Adipocyte (in vitro differentiated cells): ENCODE measurements around the gene CLNK.

Experiments used
- DNase-seq: peaks from one replicate; pipeline ENCODE4 v3.0.0-alpha.2; 2015; ENCODE audit warnings: low read depth
- H3K27me3 ChIP-seq: replicated peaks from 2 replicates; pipeline ENCODE4 v1.7.0; 2013; ENCODE audit warnings: mild to moderate bottlenecking, low read length, moderate library complexity; ENCODE audit not compliant: control insufficient read depth, insufficient read depth
- H3K36me3 ChIP-seq: 2 replicates; pipeline ENCODE4 v1.7.0; 2013; ENCODE audit warnings: low read length, mild to moderate bottlenecking, moderate library complexity; ENCODE audit not compliant: control insufficient read depth, insufficient read depth, severe bottlenecking
- H3K4me1 ChIP-seq: 2 replicates; pipeline ENCODE4 v1.7.0; 2013; ENCODE audit warnings: mild to moderate bottlenecking, low read length, moderate library complexity; ENCODE audit not compliant: control insufficient read depth, insufficient read depth
- H3K4me3 ChIP-seq: 2 replicates; pipeline ENCODE4 v1.7.0; 2013; ENCODE audit warnings: mild to moderate bottlenecking, low read length, moderate library complexity
- H3K9ac ChIP-seq: 2 replicates; pipeline ENCODE4 v1.7.0; 2013; ENCODE audit warnings: mild to moderate bottlenecking, low read length, moderate library complexity
- H3K9me3 ChIP-seq: 2 replicates; pipeline ENCODE4 v1.7.0; 2013; ENCODE audit warnings: mild to moderate bottlenecking, low read length, moderate library complexity; ENCODE audit not compliant: control insufficient read depth

CLNK gene

GRCh38 chr4:10532155-10532554 is 152.4 kb downstream of the CLNK start:
- Histone ChIP-seq H3K9ac (no peak overlapping the region), H3K9me3 (no peaks in the 10 kb centered on the region), H3K4me1 (peaks cover 21% of the 10 kb centered on the region), H3K36me3 (no peaks in the 10 kb centered on the region), H3K27me3 (no peaks in the 10 kb centered on the region), H3K4me3 (no peak overlapping the region)
- no peak for DNase-seq

GRCh38 chr4:10530137-10530786 is 154.3 kb downstream of the CLNK start:
- no peak overlapping the region for H3K9ac ChIP-seq
- peaks cover 21% of the 10 kb centered on the region for H3K4me1 ChIP-seq
- no peak overlapping the region for H3K4me3 ChIP-seq
- no peak for DNase-seq
- no peaks in the 10 kb centered on the region for H3K27me3 ChIP-seq
- H3K36me3 ChIP-seq: no peaks in the 10 kb centered on the region
- no peaks in the 10 kb centered on the region for H3K9me3 ChIP-seq

- Histone ChIP-seq H3K27me3 (no peaks in the 10 kb centered on the region), H3K9me3 (no peaks in the 10 kb centered on the region), H3K4me1 (peaks cover 21% of the 10 kb centered on the region), H3K4me3 (no peak overlapping the region), H3K36me3 (no peaks in the 10 kb centered on the region), H3K9ac (no peak overlapping the region)
- DNase-seq: peak; percentile 2
These were observed 155.1 kb downstream of the CLNK start for GRCh38 chr4:10529291-10530136.

DNA sequence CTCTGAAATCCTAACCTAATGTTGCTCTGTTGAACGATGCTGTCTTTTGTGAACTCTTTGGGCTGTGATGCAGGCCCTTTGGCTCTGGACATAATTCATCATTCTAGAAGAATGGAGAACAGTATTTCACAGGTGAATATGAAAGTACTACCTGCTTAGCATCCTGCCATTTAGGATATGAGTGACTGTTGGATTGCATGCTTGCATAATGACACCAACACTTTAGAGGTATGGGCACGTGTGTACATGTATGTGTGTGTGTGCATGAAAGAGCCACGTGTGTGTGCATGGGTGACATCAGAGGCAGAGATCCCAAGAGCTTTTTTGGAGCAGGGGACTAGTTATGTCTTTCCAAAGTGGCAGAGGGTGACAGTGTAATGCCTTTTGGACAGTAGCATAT is 157.1 kb downstream of the CLNK start:
- Histone ChIP-seq H3K4me1 (peaks cover 21% of the 10 kb centered on the region), H3K9ac (no peak overlapping the region), H3K4me3 (no peak overlapping the region), H3K36me3 (no peaks in the 10 kb centered on the region), H3K9me3 (no peaks in the 10 kb centered on the region), H3K27me3 (no peaks in the 10 kb centered on the region)
- no peak for DNase-seq

DNA sequence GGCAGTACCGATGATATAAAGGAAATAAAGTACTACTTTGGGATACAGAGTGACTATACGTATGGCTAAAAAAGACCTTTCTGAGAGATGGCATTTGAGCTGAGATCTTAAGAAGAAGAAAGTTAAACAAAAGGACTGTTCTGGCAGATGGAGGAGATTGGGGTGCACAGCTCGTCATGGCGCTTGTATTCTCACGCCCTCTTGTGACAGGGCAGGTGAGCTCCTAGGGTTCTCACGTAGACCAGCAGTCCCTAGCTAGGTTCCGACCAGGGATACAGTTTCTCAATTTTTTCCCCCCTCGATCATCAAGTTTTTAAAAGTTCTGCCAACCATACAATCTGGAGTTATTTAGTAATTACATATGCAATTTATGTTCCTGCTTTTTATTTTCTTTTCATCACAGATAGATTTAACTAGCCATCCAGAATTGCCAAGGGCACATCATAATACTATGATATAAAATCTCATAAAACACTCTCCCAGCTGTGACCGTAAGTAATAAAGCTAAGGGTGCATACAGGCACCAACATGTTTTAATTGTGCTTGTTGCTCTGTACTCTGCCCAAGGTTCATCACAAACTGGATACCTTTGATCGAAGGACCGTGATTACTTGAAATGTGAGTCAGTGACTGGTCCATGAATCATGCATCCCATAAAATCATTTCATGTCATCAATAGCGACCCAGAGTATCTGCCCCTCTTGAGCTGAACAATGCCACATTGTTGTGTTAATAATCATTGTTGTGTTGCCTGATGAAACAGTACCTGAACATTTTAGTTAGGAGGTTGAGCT is 157.9 kb downstream of the CLNK start:
- no peak for DNase-seq
- Histone ChIP-seq H3K27me3 (no peaks in the 10 kb centered on the region), H3K4me1 (peaks cover 21% of the 10 kb centered on the region), H3K9ac (no peak overlapping the region), H3K9me3 (no peaks in the 10 kb centered on the region), H3K36me3 (no peaks in the 10 kb centered on the region), H3K4me3 (no peak overlapping the region)

GRCh38 chr4:10524196-10524833 is 160.3 kb downstream of the CLNK start:
- DNase-seq: no peak
- H3K9me3 ChIP-seq: no peaks in the 10 kb centered on the region
- H3K9ac ChIP-seq: no peak overlapping the region

GRCh38 chr4:10521424-10521823 is 163.1 kb downstream of the CLNK start:
- no peak for DNase-seq
- Histone ChIP-seq H3K9me3 (no peaks in the 10 kb centered on the region), H3K36me3 (no peaks in the 10 kb centered on the region), H3K27me3 (no peaks in the 10 kb centered on the region), H3K9ac (no peak overlapping the region), H3K4me1 (no peaks in the 10 kb centered on the region), H3K4me3 (no peak overlapping the region)

More at GRCh38 chr4:10524196-10524833, 160.3 kb downstream of the CLNK start:
- no peaks in the 10 kb centered on the region for H3K27me3 ChIP-seq
- H3K4me3 ChIP-seq: no peak overlapping the region
- H3K4me1 ChIP-seq: peaks cover 5% of the 10 kb centered on the region
- H3K36me3 ChIP-seq: no peaks in the 10 kb centered on the region

DNA sequence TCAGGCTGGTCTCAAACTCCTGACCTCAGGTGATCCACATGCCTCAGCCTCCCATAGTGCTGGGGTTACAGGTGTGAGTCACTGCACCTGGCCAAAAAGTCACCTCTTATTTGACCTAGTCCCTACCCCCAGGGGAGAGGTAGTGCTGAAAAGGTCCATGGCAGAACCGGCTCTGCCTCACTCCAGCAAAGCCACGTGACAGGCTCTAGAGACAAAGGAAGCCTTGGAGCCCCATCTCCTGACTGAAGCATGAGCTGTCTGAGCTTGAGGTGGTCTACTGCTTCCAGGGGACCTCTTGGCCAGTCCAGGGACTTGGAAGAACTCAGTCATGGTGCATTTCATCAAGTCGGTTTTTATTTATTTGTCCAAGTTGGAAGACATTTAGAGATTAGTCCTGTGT is 174.8 kb downstream of the CLNK start:
- Histone ChIP-seq H3K4me3 (no peak overlapping the region), H3K36me3 (no peaks in the 10 kb centered on the region), H3K27me3 (no peaks in the 10 kb centered on the region), H3K9ac (no peak overlapping the region), H3K4me1 (no peaks in the 10 kb centered on the region), H3K9me3 (no peaks in the 10 kb centered on the region)
- DNase-seq: no peak

- Histone ChIP-seq H3K27me3 (no peaks in the 10 kb centered on the region), H3K4me1 (no peaks in the 10 kb centered on the region), H3K36me3 (no peaks in the 10 kb centered on the region), H3K9me3 (no peaks in the 10 kb centered on the region), H3K4me3 (no peak overlapping the region), H3K9ac (no peak overlapping the region)
- DNase-seq: no peak
These were observed 178.5 kb downstream of the CLNK start for GRCh38 chr4:10506077-10506476.

DNA sequence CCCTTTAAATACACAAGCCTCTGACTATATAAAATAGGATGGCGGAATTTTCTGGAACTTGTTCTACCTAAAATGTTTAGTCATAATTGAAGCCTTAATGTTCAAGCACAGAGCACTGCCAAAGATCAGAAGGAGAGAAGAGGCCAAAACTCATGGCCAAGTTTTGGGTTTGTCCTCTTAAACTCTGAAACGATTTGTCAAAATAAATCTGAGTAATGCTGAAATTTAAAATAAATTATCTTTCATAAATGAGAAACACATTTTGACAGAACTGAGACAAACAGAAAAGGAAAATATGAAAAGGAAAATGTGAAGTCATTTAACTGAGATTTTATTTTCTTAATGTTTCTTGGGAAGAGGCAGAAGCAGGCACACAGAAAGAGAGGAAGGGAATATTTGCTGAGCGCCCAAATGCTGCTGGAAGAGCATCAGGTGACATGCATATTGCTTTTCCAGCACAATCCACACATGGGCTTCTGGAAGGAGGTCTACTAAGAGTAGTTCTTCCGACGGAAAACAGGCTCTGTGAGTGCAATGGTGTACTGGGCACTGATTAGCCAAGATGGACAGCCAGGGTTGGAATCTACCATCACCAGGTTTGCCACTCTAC is 179.9 kb downstream of the CLNK start:
- DNase-seq: no peak
- Histone ChIP-seq H3K4me1 (no peaks in the 10 kb centered on the region), H3K4me3 (no peak overlapping the region), H3K9ac (no peak overlapping the region), H3K36me3 (no peaks in the 10 kb centered on the region), H3K27me3 (peaks cover 4% of the 10 kb centered on the region), H3K9me3 (no peaks in the 10 kb centered on the region)
